Parathyroid adenoma (tissue), 2 donors: ENCODE measurements around the gene CDH4.

ENCODE experiments used
- H2AFZ ChIP-seq: fragments of 300-600 bp; sonication (generic); one replicate; pipeline ENCODE4 v1.7.0; 2017; ENCODE audit warnings: antibody characterized with exemption, mild to moderate bottlenecking
- H3K27ac ChIP-seq: fragments of 300-600 bp; sonication (generic); one replicate; pipeline ENCODE4 v1.7.0; 2017
- H3K27me3 ChIP-seq: fragments of 300-600 bp; sonication (generic); one replicate; pipeline ENCODE4 v1.7.0; 2017; ENCODE audit warnings: low read length; ENCODE audit not compliant: control insufficient read depth, insufficient read depth
- H3K36me3 ChIP-seq: fragments of 300-600 bp; sonication (generic); one replicate; pipeline ENCODE4 v1.7.0; 2017; ENCODE audit warnings: low read length; ENCODE audit not compliant: control insufficient read depth, insufficient read depth
- H3K4me1 ChIP-seq: fragments of 300-600 bp; sonication (generic); one replicate; pipeline ENCODE4 v1.7.0; 2017; ENCODE audit warnings: control low read depth
- H3K4me2 ChIP-seq: fragments of 300-600 bp; sonication (generic); one replicate; pipeline ENCODE4 v1.7.0; 2017; ENCODE audit warnings: low read length
- H3K4me3 ChIP-seq: fragments of 300-600 bp; sonication (generic); one replicate; pipeline ENCODE4 v1.7.0; 2017; ENCODE audit warnings: low read depth, low read length
- H3K79me2 ChIP-seq: fragments of 300-600 bp; sonication (generic); one replicate; pipeline ENCODE4 v1.7.0; 2017; ENCODE audit warnings: control low read depth
- H3K9ac ChIP-seq: fragments of 300-600 bp; sonication (generic); one replicate; pipeline ENCODE4 v1.7.0; 2017; ENCODE audit warnings: mild to moderate bottlenecking
- H3K9me3 ChIP-seq: fragments of 300-600 bp; sonication (generic); one replicate; pipeline ENCODE4 v1.7.0; 2017; ENCODE audit warnings: low read length; ENCODE audit not compliant: control insufficient read depth
- TF ChIP-seq, protein P1 (sequence below): fragments of 300-600 bp; sonication (generic); IDR thresholded peaks from one replicate; pipeline ENCODE4 v1.7.0; 2017; ENCODE audit warnings: antibody characterized with exemption, mild to moderate bottlenecking
- donor health status: primary hyperparathyroidism.

The CDH4 gene

DNA sequence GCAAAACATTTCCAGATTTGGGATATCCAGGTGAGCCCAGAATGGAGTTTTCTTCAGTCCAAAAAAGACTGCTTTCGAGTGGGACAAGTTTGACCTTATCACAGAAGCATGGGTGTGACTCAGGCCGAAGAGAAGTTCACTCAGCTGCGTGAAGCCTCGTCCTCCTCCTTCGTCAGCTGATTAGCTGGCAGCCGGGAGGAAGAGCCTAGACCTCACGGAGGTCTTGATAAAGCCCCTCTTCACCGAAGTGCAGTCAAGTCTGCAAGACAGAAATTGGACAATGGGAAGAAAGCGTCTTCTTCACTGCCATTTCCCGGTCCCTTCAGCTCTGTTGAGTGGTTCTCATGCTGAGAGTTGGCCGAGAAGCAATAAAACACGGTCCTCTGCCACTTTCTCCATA, 449.7 kb downstream of the CDH4 start:
- TF ChIP-seq, protein P1, sequence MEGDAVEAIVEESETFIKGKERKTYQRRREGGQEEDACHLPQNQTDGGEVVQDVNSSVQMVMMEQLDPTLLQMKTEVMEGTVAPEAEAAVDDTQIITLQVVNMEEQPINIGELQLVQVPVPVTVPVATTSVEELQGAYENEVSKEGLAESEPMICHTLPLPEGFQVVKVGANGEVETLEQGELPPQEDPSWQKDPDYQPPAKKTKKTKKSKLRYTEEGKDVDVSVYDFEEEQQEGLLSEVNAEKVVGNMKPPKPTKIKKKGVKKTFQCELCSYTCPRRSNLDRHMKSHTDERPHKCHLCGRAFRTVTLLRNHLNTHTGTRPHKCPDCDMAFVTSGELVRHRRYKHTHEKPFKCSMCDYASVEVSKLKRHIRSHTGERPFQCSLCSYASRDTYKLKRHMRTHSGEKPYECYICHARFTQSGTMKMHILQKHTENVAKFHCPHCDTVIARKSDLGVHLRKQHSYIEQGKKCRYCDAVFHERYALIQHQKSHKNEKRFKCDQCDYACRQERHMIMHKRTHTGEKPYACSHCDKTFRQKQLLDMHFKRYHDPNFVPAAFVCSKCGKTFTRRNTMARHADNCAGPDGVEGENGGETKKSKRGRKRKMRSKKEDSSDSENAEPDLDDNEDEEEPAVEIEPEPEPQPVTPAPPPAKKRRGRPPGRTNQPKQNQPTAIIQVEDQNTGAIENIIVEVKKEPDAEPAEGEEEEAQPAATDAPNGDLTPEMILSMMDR, result no peak
- Histone ChIP-seq H3K4me3 (no peak overlapping the region), H2AFZ (no peak overlapping the region), H3K27me3 (peaks cover 3% of the 10 kb centered on the region), H3K27ac (no peak overlapping the region), H3K9me3 (no peaks in the 10 kb centered on the region), H3K4me2 (no peak overlapping the region), H3K9ac (no peak overlapping the region), H3K4me1 (no peaks in the 10 kb centered on the region), H3K79me2 (no peaks in the 10 kb centered on the region), H3K36me3 (no peaks in the 10 kb centered on the region)

DNA sequence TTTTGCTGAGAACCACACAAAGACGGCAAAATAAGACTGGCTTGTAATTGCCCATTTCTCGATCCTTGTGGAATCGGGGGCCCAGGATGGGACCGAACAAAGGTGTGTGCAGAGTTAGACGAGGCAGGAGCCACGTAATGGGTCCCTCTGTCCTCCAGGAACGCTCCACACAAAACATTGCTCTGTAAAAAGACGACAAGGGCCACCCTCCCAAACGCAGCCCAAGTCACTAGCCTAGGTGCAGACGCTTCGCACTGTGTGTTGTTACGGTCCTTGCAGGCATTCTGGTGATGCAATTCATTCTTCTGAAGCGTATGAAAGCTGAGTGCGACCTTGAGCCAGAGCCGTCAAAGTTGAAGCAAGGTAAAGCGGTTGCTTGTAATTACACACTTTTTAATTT, 450.2 kb downstream of the CDH4 start:
- H3K9me3 ChIP-seq, result no peaks in the 10 kb centered on the region
- TF ChIP-seq, protein P1, result no peak
- no peaks in the 10 kb centered on the region for H3K4me1 ChIP-seq
- H2AFZ ChIP-seq, result no peak overlapping the region
- H3K27me3 ChIP-seq, result peaks cover 3% of the 10 kb centered on the region
- no peak overlapping the region for H3K4me2 ChIP-seq
- no peak overlapping the region for H3K27ac ChIP-seq
- H3K36me3 ChIP-seq, result no peaks in the 10 kb centered on the region
- no peak overlapping the region for H3K9ac ChIP-seq
- no peak overlapping the region for H3K4me3 ChIP-seq
- H3K79me2 ChIP-seq, result no peaks in the 10 kb centered on the region

DNA sequence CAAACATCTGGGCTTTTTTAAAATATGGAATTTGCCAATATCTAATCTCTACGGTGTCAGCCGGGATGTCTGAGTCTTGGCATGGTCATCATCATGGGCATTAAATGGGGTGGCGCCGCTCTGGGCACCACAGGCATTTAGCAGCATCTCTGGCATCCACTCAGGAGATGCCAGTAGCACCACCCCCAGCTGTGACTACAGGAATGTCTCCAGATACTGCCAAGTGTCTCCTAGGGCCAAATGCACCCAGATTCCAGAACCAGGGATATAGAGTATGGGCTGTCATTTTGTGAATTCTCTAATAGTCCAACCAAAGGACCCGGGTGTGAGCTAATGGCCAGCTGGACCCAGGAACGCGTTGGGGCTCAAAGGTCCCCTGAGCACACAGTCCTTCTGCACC, 452.6 kb downstream of the CDH4 start:
- Histone ChIP-seq H3K27me3 (no peaks in the 10 kb centered on the region), H3K9ac (no peak overlapping the region), H3K36me3 (no peaks in the 10 kb centered on the region), H3K9me3 (no peaks in the 10 kb centered on the region), H2AFZ (no peak overlapping the region), H3K4me1 (no peaks in the 10 kb centered on the region), H3K27ac (no peak overlapping the region), H3K4me2 (no peak overlapping the region), H3K4me3 (no peak overlapping the region), H3K79me2 (no peaks in the 10 kb centered on the region)
- TF ChIP-seq, protein P1, result no peak

DNA sequence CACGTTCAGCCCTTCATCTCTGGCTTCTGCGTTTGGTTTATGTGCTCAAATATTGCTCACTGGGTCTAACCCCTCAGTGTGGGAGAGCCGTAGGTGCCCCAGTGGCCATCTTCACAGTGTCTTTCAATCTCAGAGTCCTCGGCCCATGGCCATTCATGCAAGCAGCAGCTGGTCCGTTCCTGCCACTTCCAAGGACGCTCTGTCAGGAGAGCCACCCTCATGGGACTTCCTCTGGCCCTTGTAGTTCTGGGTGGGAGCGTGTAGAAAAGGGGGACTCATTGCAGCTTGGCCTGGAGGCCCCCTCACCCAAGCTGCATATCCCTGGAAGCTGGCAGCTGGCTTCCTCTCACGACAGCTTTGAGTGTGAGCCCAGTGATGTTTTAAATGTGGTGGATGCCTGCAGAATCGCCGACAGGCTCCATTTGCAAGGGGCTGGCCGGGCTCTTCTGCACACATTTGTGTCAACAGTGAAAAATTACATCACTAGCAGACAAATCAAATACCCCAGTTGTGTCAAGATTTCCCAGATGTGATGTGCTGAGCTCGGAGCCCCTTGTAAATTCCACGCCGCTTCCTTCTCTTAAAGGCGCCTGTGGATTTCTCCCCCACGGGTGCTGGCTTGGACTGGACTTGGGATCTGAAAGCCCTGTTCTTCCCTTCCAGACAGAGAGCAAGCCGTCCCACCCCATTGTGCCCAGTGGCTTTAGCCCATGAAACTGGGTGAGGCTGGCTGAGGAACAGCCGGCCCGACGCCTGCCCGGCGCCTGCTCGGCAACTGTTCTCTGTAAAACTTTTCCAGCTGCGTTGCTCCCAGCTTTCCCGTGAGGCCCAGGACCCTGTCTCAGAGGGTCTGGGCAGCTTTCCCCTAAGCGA, 453.6 kb downstream of the CDH4 start:
- Histone ChIP-seq H3K79me2 (no peaks in the 10 kb centered on the region), H3K9ac (no peak overlapping the region), H3K27ac (no peak overlapping the region), H3K4me3 (no peak overlapping the region), H3K4me2 (no peak overlapping the region), H3K27me3 (no peaks in the 10 kb centered on the region), H3K36me3 (no peaks in the 10 kb centered on the region), H3K4me1 (no peaks in the 10 kb centered on the region), H2AFZ (no peak overlapping the region), H3K9me3 (no peaks in the 10 kb centered on the region)
- TF ChIP-seq, protein P1, result no peak
